PFSK-1 (cell line): ENCODE data around the gene LRRC74B.

Source experiments
- POLR2AphosphoS5 ChIP-seq: IDR thresholded peaks from 2 replicates; pipeline ENCODE4 v1.6.1; 2012; ENCODE audit warnings: low read depth, mild to moderate bottlenecking, control low read depth, low read length, moderate library complexity
- SIN3A ChIP-seq: IDR thresholded peaks from 2 replicates; pipeline ENCODE4 v1.6.1; 2012; ENCODE audit warnings: mild to moderate bottlenecking, low read length, moderate library complexity, borderline replicate concordance; ENCODE audit not compliant: insufficient read depth
- TAF1 ChIP-seq: IDR thresholded peaks from 2 replicates; pipeline ENCODE4 v1.6.1; 2012; ENCODE audit warnings: low read length, control low read depth, borderline replicate concordance; ENCODE audit not compliant: insufficient read depth

DNA sequence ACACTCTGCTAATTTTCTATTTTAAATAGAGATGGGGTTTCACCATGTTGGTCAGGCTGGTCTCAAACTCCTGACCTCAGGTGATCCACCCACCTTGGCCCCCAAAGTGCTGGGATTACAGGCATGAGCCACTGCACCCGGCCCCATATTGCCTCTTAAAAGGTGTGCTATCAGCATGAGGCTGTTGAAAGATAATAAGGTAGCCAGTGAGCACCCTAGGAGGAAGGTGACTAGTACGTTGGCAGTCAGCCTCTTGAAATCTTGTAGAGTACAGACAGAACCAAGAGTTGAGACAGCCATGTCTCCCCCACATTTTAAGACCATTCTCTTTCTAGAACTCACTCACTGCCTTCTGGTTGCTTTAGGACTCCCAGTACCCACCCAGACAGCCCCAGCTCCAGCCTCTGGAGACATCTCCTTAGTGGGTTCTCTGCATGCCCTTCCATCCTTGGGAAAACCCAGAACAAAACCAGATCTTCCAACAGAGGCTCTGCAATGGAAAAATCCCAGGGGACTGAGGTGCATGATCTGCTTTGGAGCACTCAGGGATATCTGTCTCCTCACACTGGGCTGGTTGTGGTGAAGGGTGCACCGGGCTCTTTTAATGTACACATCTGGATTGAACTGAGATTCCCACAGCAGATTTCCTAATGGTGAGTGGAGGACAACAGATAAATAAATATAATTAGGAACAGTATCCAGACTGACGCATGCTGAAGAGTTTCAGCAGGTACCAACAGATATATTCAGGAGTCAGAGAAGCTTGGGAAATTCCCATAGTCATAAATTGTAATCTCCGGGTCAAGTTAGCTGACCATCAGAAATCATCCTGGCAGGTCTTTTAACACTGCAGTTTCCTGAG is 49.4 kb downstream of the LRRC74B start:
- no peak for TF ChIP-seq TAF1
- no peak for TF ChIP-seq SIN3A
- no peak for TF ChIP-seq POLR2AphosphoS5
